Ovary (tissue), 9 donors: ENCODE measurements around the gene PCDH8. TPM values are rescaled to one million over a fixed set of nuclear protein-coding genes. Genes with fewer than 3 reads are reported as not detected.

ENCODE experiments used
- DNase-seq, 5 donors: peaks; one replicate each; pipeline ENCODE4 v3.0.0-alpha.2; 2019 to 2020
- H3K27ac ChIP-seq, 2 donors: fragments of 200-600 bp; one replicate each; pipeline versions ENCODE4 v1.5.1 to v1.8.0; 2019 to 2022
- H3K27me3 ChIP-seq: fragments of 200-600 bp; one replicate; pipeline ENCODE4 v1.8.0; 2022
- H3K36me3 ChIP-seq: fragments of 200-600 bp; sonication (generic); one replicate; pipeline ENCODE4 v1.5.1; 2019
- H3K4me1 ChIP-seq: one replicate; pipeline ENCODE4 v1.8.1; 2013; ENCODE audit warnings: mild to moderate bottlenecking, moderate library complexity; ENCODE audit not compliant: insufficient read depth
- H3K4me3 ChIP-seq: fragments of 200-600 bp; sonication (generic); one replicate; pipeline ENCODE4 v1.5.1; 2017
- H3K9me3 ChIP-seq, 2 donors: fragments of 200-600 bp in 1 of 2; sonication (generic) in 1 of 2; one replicate each; pipeline versions ENCODE4 v1.5.1 to v1.8.1; 2013 to 2019; ENCODE audit warnings: mild to moderate bottlenecking in 1 of 2, moderate library complexity in 1 of 2
- CTCF ChIP-seq, 3 donors: fragments of 450-650 bp in 2 of 3; fragments of 200-600 bp in 1 of 3; IDR thresholded peaks; one replicate each; pipeline versions ENCODE4 v1.5.1 to v1.8.0; 2016 to 2022; ENCODE audit warnings: antibody characterized with exemption in 3 of 3, mild to moderate bottlenecking in 1 of 3
- EP300 ChIP-seq: sonication (generic); formaldehyde crosslinking; IDR thresholded peaks from one replicate; pipeline ENCODE4 v1.6.1; 2017; ENCODE audit warnings: antibody characterized with exemption
- POLR2A ChIP-seq: fragments of 450-650 bp; IDR thresholded peaks from one replicate; pipeline ENCODE4 v1.6.1; 2017; ENCODE audit warnings: antibody characterized with exemption, mild to moderate bottlenecking, moderate library complexity
- WGBS, 3 donors: extraction: QIAGEN DNeasy Blood & Tissue Kit in 1 of 3; methylation state at CpG; one replicate each; pipeline versions ENCODE4 v1.1.5 to v1.1.7; 2013 to 2017; 5-methylcytosine and 5-hydroxymethylcytosine counted together
- intact Hi-C, 4 donors: fragments of 100-400 bp; cut with DNase I; formaldehyde crosslinking; loops; one replicate each; pipeline versions ENCODE4 v1.11.0 to v1.15.1; 2022 to 2023
- polyA plus RNA-seq, 2 donors: library from polyadenylated mRNA; stranded (reverse); fragments of 200-250 nt in 1 of 2; fragments of 350-450 nt in 1 of 2; fragmentation: Illumina TruSeq in 1 of 2; extraction: RNeasy Lipid Tissue Mini Kit (QIAGEN cat#74804) in 1 of 2; gene quantifications; one replicate each; pipeline ENCODE4 v1.2.3, GENCODE V29; 2013 to 2014
- total RNA-seq, 7 donors: library from RNA; depleted of rRNA in 2 of 7; stranded (reverse); fragments of >200 nt in 2 of 7; fragmentation: NEBNext Ultra II Directional in 3 of 7; extraction: Animal tissue kit (Norgen Biotek cat#: 25700) in 3 of 7; gene quantifications; one replicate each; pipeline versions ENCODE4 v1.1.0 to v1.2.4, GENCODE V29; 2016 to 2023
- donor health status: DM: no; HTN: no; CAD: no; lungs with moderate emphysema.
- donor health status: DM: no; HTN: no; CAD: no.
- donor health status: Bipolar disorder and iron deficiency.
- donor health status: DM: yes; HTN: yes; CAD: no.
- donor health status: DM: no; HTN: no; CAD: no.
- donor health status: DM: yes; HTN: yes; CAD: no.

PCDH8 gene
- total and polyA plus RNA-seq, 9 donors, result 0.06 TPM; not detected in 8

- H3K27ac ChIP-seq, result no peak overlapping the region
- no peak for TF ChIP-seq EP300
- no peak for TF ChIP-seq POLR2A
- TF ChIP-seq CTCF (IDR thresholded peaks at IDR 0.05), result no peak
- H3K27me3 ChIP-seq, result no peaks in the 10 kb centered on the region
- H3K9me3 ChIP-seq, result peaks cover 0 to 7% of the 10 kb centered on the region in 2 donors
- H3K36me3 ChIP-seq, result no peaks in the 10 kb centered on the region
- no peak for DNase-seq
- intact Hi-C loops, result no loop called here
- no peak overlapping the region for H3K4me3 ChIP-seq
- 72 to 79% (median 76%) methylated on average over 6 of the region's 6 CpGs for WGBS, 3 donors
- no peaks in the 10 kb centered on the region for H3K4me1 ChIP-seq
Measured at GRCh38 chr13:52840066-52840465, 8.4 kb downstream of the PCDH8 start.

GRCh38 chr13:52838433-52839107, 9.9 kb downstream of the PCDH8 start:
- H3K4me3 ChIP-seq, result no peak overlapping the region
- intact Hi-C loops, result no loop called here
- no peaks in the 10 kb centered on the region for H3K27me3 ChIP-seq
- TF ChIP-seq EP300 (no peak), POLR2A (no peak), CTCF (IDR thresholded peaks at IDR 0.05) (no peak)
- H3K36me3 ChIP-seq, result no peaks in the 10 kb centered on the region
- 36 to 45% (median 39%) methylated on average over 6 of the region's 6 CpGs for WGBS, 3 donors
- no peak overlapping the region for H3K27ac ChIP-seq
- no peaks in the 10 kb centered on the region for H3K4me1 ChIP-seq
- H3K9me3 ChIP-seq, result no peaks in the 10 kb centered on the region
- DNase-seq, result no peak

GRCh38 chr13:52837850-52838249, 10.6 kb downstream of the PCDH8 start:
- WGBS, 3 donors, result 20 to 31% (median 25%) methylated on average over 2 of the region's 2 CpGs
- H3K36me3 ChIP-seq, result no peaks in the 10 kb centered on the region
- no peaks in the 10 kb centered on the region for H3K9me3 ChIP-seq
- H3K4me3 ChIP-seq, result no peak overlapping the region
- no peaks in the 10 kb centered on the region for H3K27me3 ChIP-seq
- no peak for TF ChIP-seq CTCF (IDR thresholded peaks at IDR 0.05)
- TF ChIP-seq POLR2A, result no peak
- no peak for TF ChIP-seq EP300
- H3K4me1 ChIP-seq, result no peaks in the 10 kb centered on the region
- intact Hi-C loops, result no loop called here
- no peak for DNase-seq
- H3K27ac ChIP-seq, result no peak overlapping the region

- no peaks in the 10 kb centered on the region for H3K9me3 ChIP-seq
- H3K4me3 ChIP-seq, result no peak overlapping the region
- no peak for DNase-seq
- 37 to 59% (median 50%) methylated on average over 2 of the region's 2 CpGs for WGBS, 3 donors
- H3K36me3 ChIP-seq, result no peaks in the 10 kb centered on the region
- no peaks in the 10 kb centered on the region for H3K4me1 ChIP-seq
- no peak overlapping the region for H3K27ac ChIP-seq
- intact Hi-C loops, result no loop called here
- H3K27me3 ChIP-seq, result no peaks in the 10 kb centered on the region
- no peak for TF ChIP-seq CTCF (IDR thresholded peaks at IDR 0.05)
- no peak for TF ChIP-seq EP300
- no peak for TF ChIP-seq POLR2A
Measured at GRCh38 chr13:52835071-52835839, 13.2 kb downstream of the PCDH8 start.
